Activated T-helper 2 cell treated with anti-CD3 and anti-CD28 coated beads, Interferon-gamma antibody, Interleukin-2, Interleukin-4, amounts not matched to agents 10 μg/mL and 5 μg/mL and 100 μg/mL, durations not matched to agents 14 hours and 24 hours and 36 hours (primary cell): ENCODE measurements around the gene CAMK2N1. TPM values are rescaled to one million over a fixed set of nuclear protein-coding genes. Genes with fewer than 3 reads are reported as not detected.
"Not testable (repeated sequence)": the region's sequence is repeated elsewhere in the genome, so short reads cannot be mapped to it uniquely, and the experiment has no call there.

Experiments
- DNase-seq: peaks from one replicate; pipeline ENCODE4 v3.0.0; 2021; ENCODE audit warnings: low spot score
- H3K27ac Mint-ChIP-seq: one replicate; pipeline ENCODE4 v1.8.0; 2021; ENCODE audit warnings: mixed read lengths
- H3K27me3 Mint-ChIP-seq: one replicate; pipeline ENCODE4 v1.8.0; 2021; ENCODE audit warnings: low read depth, mixed read lengths
- H3K36me3 Mint-ChIP-seq: one replicate; pipeline ENCODE4 v1.8.0; 2021; ENCODE audit warnings: low read depth, mixed read lengths
- H3K4me1 Mint-ChIP-seq: one replicate; pipeline ENCODE4 v1.8.0; 2021; ENCODE audit warnings: low read depth, mixed read lengths
- H3K4me3 Mint-ChIP-seq: one replicate; pipeline ENCODE4 v1.8.0; 2021; ENCODE audit warnings: low read depth, mild to moderate bottlenecking, moderate library complexity, mixed read lengths
- H3K9me3 Mint-ChIP-seq: one replicate; pipeline ENCODE4 v1.8.0; 2021; ENCODE audit warnings: mixed read lengths
- intact Hi-C: fragments of 100-400 bp; cut with micrococcal nuclease; formaldehyde crosslinking; loops from one replicate; pipeline ENCODE4 v1.15.1; 2023
- total RNA-seq: library from RNA; stranded (reverse); gene quantifications from 2 replicates; pipeline ENCODE4 v1.2.3, GENCODE V29; 2022

Gene CAMK2N1
- 2.2 TPM in 2 replicates for total RNA-seq

GRCh38 chr1:20485527-20486456 is at the start of gene CAMK2N1:
CAMK2N1 (minus strand) TSS chr1:20486210; CDS start chr1:20485379, 831 bp downstream.
- no peaks in the 10 kb centered on the region for H3K36me3 Mint-ChIP-seq
- peak within 1 kb of the TSS; percentile 85 for H3K4me3 Mint-ChIP-seq
- H3K27ac Mint-ChIP-seq: peak within 1 kb of the TSS; percentile 52
- no peaks in the 10 kb centered on the region for H3K9me3 Mint-ChIP-seq
- H3K4me1 Mint-ChIP-seq: peaks cover 4% of the 10 kb centered on the region
- DNase-seq: peak; percentile 26
- H3K27me3 Mint-ChIP-seq: peaks cover 69% of the 10 kb centered on the region
- intact Hi-C loops: loop anchor here (5.0 kb wide), 1 partner anchor 123 kb away; no protein-coding TSS in a partner anchor

GRCh38 chr1:20534659-20535417 is 48.8 kb upstream of the CAMK2N1 start:
- intact Hi-C loops: no loop called here
- Mint-ChIP-seq H3K4me3 (no peak overlapping the region), H3K27ac (no peak overlapping the region), H3K9me3 (no peaks in the 10 kb centered on the region), H3K4me1 (no peaks in the 10 kb centered on the region), H3K27me3 (peaks cover 36% of the 10 kb centered on the region), H3K36me3 (no peaks in the 10 kb centered on the region)
- no peak for DNase-seq

- Mint-ChIP-seq H3K4me3 (no peak overlapping the region), H3K27me3 (peaks cover 33% of the 10 kb centered on the region), H3K27ac (no peak overlapping the region), H3K36me3 (no peaks in the 10 kb centered on the region), H3K4me1 (no peaks in the 10 kb centered on the region), H3K9me3 (no peaks in the 10 kb centered on the region)
- intact Hi-C loops: no loop called here
- DNase-seq: no peak
These were observed 47.6 kb upstream of the CAMK2N1 start for GRCh38 chr1:20533635-20534034.

DNA sequence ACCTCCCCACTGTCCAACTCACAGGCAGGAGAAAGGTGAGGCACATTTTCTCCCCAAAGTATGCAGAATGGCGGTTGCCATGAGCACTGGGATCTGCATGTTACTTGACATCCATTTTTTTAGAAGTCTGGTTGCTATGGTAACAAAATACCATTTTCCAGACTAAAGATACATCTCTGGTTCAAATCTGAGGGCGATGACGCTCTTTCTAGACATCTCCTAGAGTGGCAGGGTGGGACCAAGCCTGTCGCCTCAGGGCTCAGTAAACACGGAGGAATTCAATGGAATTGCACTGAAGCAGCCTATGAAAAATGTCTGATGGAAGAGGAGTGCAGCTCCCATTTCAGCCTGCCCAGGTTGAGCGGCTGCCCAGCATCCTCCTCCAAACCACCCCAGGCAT is 44.9 kb upstream of the CAMK2N1 start:
- Mint-ChIP-seq H3K9me3 (no peaks in the 10 kb centered on the region), H3K4me3 (no peak overlapping the region), H3K36me3 (no peaks in the 10 kb centered on the region), H3K4me1 (no peaks in the 10 kb centered on the region), H3K27ac (no peak overlapping the region), H3K27me3 (peaks cover 37% of the 10 kb centered on the region)
- DNase-seq: no peak
- intact Hi-C loops: no loop called here

DNA sequence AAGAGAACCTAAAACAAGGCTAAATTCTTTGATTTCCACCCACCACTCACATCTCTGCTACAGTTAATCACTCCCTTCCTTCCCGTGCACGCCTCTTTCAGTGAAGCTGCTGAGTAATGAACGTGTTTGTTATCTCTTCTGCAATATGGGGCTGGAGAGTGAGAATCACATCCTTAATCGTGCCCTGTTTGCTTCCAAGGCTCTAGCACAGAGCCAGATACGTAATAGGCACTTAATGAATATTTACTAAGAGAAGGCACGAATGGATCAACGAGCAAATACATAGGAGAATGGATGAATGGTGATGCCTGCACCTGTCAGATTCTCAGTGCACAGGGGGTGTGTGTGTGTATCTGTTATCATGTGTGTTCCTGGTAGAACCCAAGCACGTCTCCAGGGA is 44.3 kb upstream of the CAMK2N1 start:
- Mint-ChIP-seq H3K27ac (no peak overlapping the region), H3K4me1 (no peaks in the 10 kb centered on the region), H3K27me3 (peaks cover 37% of the 10 kb centered on the region), H3K9me3 (no peaks in the 10 kb centered on the region), H3K4me3 (no peak overlapping the region), H3K36me3 (no peaks in the 10 kb centered on the region)
- DNase-seq: no peak
- intact Hi-C loops: no loop called here

DNA sequence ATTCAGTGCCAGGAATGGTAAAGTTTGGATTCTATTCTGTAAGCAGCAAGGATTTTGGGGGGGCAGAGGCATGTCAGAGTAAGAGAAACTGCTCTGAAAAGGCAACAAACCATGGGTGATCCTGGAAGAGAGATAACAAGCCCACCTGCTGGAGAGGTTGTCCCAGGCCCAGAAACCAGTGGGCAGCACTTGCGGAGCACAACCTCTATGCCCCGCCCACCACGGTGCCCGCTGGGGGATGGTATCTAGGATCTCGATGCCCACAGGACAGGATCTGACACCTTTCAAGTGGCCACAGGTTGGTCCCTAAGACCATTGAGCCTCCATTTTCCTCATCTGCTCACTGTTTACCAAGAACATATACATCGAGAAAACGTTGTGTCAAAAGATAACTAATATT is 42.2 kb upstream of the CAMK2N1 start:
- no peak overlapping the region for H3K27ac Mint-ChIP-seq
- peaks cover 22% of the 10 kb centered on the region for H3K27me3 Mint-ChIP-seq
- no peak overlapping the region for H3K4me3 Mint-ChIP-seq
- no peaks in the 10 kb centered on the region for H3K4me1 Mint-ChIP-seq
- DNase-seq: no peak
- no peaks in the 10 kb centered on the region for H3K9me3 Mint-ChIP-seq
- intact Hi-C loops: no loop called here
- H3K36me3 Mint-ChIP-seq: no peaks in the 10 kb centered on the region

DNA sequence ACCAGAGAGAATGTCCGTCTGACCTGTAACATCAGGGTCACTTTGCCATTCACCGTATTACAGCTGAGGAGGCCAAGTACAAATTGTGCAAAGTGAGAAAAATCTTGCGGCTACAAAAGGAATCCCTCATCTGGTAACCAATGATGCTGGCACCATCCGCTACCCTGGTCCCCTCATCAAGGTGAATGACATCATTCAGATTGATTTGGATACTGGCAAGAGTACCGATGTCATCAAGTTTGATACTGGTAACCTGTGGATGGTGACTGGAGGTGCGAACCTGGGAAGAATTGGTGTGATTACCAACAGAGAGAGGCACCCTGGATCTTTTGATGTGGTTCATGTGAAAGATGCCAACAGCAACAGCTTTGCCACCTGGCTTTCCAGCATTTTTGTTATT is 40.3 kb upstream of the CAMK2N1 start:
- no peak for DNase-seq
- Mint-ChIP-seq H3K9me3 (no peaks in the 10 kb centered on the region), H3K27me3 (peaks cover 21% of the 10 kb centered on the region), H3K36me3 (no peaks in the 10 kb centered on the region), H3K4me3 (no peak overlapping the region), H3K27ac (no peak overlapping the region), H3K4me1 (no peaks in the 10 kb centered on the region)
- intact Hi-C loops: no loop called here

- Mint-ChIP-seq H3K4me1 (peaks cover 7% of the 10 kb centered on the region), H3K9me3 (no peaks in the 10 kb centered on the region), H3K4me3 (no peak overlapping the region), H3K27me3 (peaks cover 3% of the 10 kb centered on the region), H3K27ac (no peak overlapping the region), H3K36me3 (no peaks in the 10 kb centered on the region)
- peak; percentile 43 for DNase-seq
- intact Hi-C loops: loop anchor here (1.0 kb wide), 1 partner anchor 118 kb away; no protein-coding TSS in a partner anchor
These were observed 36.2 kb upstream of the CAMK2N1 start for GRCh38 chr1:20521960-20522861.

DNA sequence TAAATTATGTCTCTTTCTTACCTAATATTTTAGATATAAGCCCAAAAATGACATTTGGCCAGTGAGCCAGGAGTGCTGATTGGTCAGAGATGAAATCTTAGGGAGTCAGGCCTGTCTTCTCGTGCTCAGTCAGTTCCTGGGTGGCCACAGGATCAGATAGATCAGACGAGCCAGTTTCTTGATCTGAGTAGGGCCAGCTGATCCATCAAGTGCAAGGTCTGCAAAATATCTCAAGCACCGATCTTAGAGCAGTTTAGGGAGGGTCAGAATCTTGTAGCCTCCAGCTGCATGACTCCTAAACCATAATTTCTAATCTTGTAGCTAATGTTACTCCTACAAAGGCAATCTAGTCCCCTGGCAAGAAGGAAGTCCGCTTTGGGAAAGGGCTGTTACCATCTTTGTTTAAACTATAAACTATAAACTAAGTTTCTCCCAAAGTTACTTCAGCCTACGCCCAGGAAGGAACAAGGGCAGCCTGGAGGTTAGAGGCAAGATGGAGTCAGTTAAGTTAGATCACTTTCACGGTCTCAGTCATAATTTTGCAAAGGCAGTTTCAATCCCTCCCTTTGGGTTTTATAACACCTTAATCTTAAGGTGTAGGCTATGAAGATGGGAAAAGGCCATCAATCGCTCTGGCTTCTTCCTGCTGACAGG is 33.7 kb upstream of the CAMK2N1 start:
- H3K27me3 Mint-ChIP-seq, H3K36me3 Mint-ChIP-seq, intact Hi-C loops, H3K27ac Mint-ChIP-seq, H3K9me3 Mint-ChIP-seq, DNase-seq, H3K4me1 Mint-ChIP-seq, H3K4me3 Mint-ChIP-seq: not testable (repeated sequence)

- Mint-ChIP-seq H3K36me3 (no peaks in the 10 kb centered on the region), H3K9me3 (no peaks in the 10 kb centered on the region), H3K27ac (no peak overlapping the region), H3K4me3 (no peak overlapping the region), H3K27me3 (peaks cover 5% of the 10 kb centered on the region), H3K4me1 (peaks cover 2% of the 10 kb centered on the region)
- intact Hi-C loops: no loop called here
- DNase-seq: no peak
These were observed 25.8 kb upstream of the CAMK2N1 start for GRCh38 chr1:20511518-20512428.

- Mint-ChIP-seq H3K36me3 (no peaks in the 10 kb centered on the region), H3K9me3 (no peaks in the 10 kb centered on the region), H3K4me1 (peaks cover 4% of the 10 kb centered on the region), H3K27me3 (peaks cover 3% of the 10 kb centered on the region), H3K4me3 (peak overlapping the region; percentile 82), H3K27ac (peak overlapping the region; percentile 80)
- intact Hi-C loops: loop anchor here (2.0 to 5.0 kb wide), 3 partner anchors 14 to 131 kb away; partner anchors contain the start of gene PINK1
- no peak for DNase-seq
These were observed 22.4 kb upstream of the CAMK2N1 start for GRCh38 chr1:20508411-20508771.
